Measurements from ENCODE around the gene TBC1D7.
"Not testable (repeated sequence)": the region's sequence is repeated elsewhere in the genome, so short reads cannot be mapped to it uniquely, and the experiment has no call there.

The TBC1D7 gene

GRCh38 chr6:13355999-13356785 lies 27.9 kb upstream of the TBC1D7 start:
- DNase-seq (ENCODE audit: low read depth in 2 of 2) = no peak

- no peak for DNase-seq (ENCODE audit: low read depth in 2 of 2)
Measured at GRCh38 chr6:13355043-13355945, 27.0 kb upstream of the TBC1D7 start.

- DNase-seq (ENCODE audit: low read depth in 2 of 2) = no peak
Measured at GRCh38 chr6:13354331-13355042, 26.1 kb upstream of the TBC1D7 start.

- no peak for DNase-seq (ENCODE audit: low read depth in 2 of 2)
Measured at GRCh38 chr6:13352165-13352564, 23.8 kb upstream of the TBC1D7 start.

- no peak for DNase-seq (ENCODE audit: low read depth in 2 of 2)
Measured at GRCh38 chr6:13351271-13351670, 22.9 kb upstream of the TBC1D7 start.

- no peak for DNase-seq (ENCODE audit: low read depth in 2 of 2)
Measured at GRCh38 chr6:13349811-13350506, 21.6 kb upstream of the TBC1D7 start.

GRCh38 chr6:13348334-13349113 lies 20.2 kb upstream of the TBC1D7 start:
- DNase-seq (ENCODE audit: low read depth in 2 of 2) = no peak

GRCh38 chr6:13346245-13346644 lies 17.9 kb upstream of the TBC1D7 start:
- DNase-seq (ENCODE audit: low read depth in 2 of 2) = no peak

- DNase-seq (ENCODE audit: low read depth in 2 of 2) = no peak
Measured at GRCh38 chr6:13342414-13343019, 14.2 kb upstream of the TBC1D7 start.

- DNase-seq (ENCODE audit: low read depth in 2 of 2) = no peak
Measured at GRCh38 chr6:13339863-13340630, 11.7 kb upstream of the TBC1D7 start.

- DNase-seq (ENCODE audit: low read depth in 2 of 2) = no peak
Measured at GRCh38 chr6:13338038-13338437, 9.7 kb upstream of the TBC1D7 start.

- peak; percentile 32 to 84 for DNase-seq (ENCODE audit: low read depth in 2 of 2)
Measured at GRCh38 chr6:13336553-13336952, 8.2 kb upstream of the TBC1D7 start.

GRCh38 chr6:13334953-13335352 lies 6.6 kb upstream of the TBC1D7 start:
- no peak for DNase-seq (ENCODE audit: low read depth in 2 of 2)

GRCh38 chr6:13332349-13332706 lies 4.0 kb upstream of the TBC1D7 start:
- no peak for DNase-seq (ENCODE audit: low read depth in 2 of 2)

GRCh38 chr6:13331516-13332348 lies 3.4 kb upstream of the TBC1D7 start:
- DNase-seq (ENCODE audit: low read depth in 2 of 2) = no peak

GRCh38 chr6:13328875-13329183 lies 492 bp upstream of the TBC1D7 start:
- no peak for DNase-seq (ENCODE audit: low read depth in 2 of 2)

GRCh38 chr6:13327691-13328075 lies 654 bp downstream of the TBC1D7 start:
- DNase-seq (ENCODE audit: low read depth in 2 of 2) = no peak

- DNase-seq (ENCODE audit: low read depth in 2 of 2) = not testable (repeated sequence)
Measured at GRCh38 chr6:13326031-13326586, 2.2 kb downstream of the TBC1D7 start.
